Measurements from ENCODE around the gene TMC8.

Gene TMC8

GRCh38 chr17:78154903-78155811 lies 24.6 kb downstream of the TMC8 start:
- no peaks in the 10 kb centered on the region for H3K27me3 ChIP-seq (ENCODE audit: control insufficient read depth, insufficient read depth, low read length, poor library complexity, severe bottlenecking)
- no peaks in the 10 kb centered on the region for H3K4me1 ChIP-seq (ENCODE audit: control insufficient read depth, insufficient read depth, low read length)
- H3K27ac ChIP-seq (ENCODE audit: insufficient read depth, low read depth, low read length, poor library complexity, severe bottlenecking): no peak overlapping the region
- no peaks in the 10 kb centered on the region for H3K36me3 ChIP-seq (ENCODE audit: control insufficient read depth, insufficient read depth, low read length)
- no peaks in the 10 kb centered on the region for H3K9me3 ChIP-seq (ENCODE audit: control insufficient read depth, low read length)
- 91 to 92% methylated on average over 11 of the region's 11 CpGs for WGBS, 2 experiments
- H3K4me3 ChIP-seq (ENCODE audit: insufficient read depth, low read depth, low read length): no peak overlapping the region

- Histone ChIP-seq H3K27me3 (ENCODE audit: control insufficient read depth, insufficient read depth, low read length, poor library complexity, severe bottlenecking) (no peaks in the 10 kb centered on the region), H3K4me3 (ENCODE audit: insufficient read depth, low read depth, low read length) (no peak overlapping the region), H3K36me3 (ENCODE audit: control insufficient read depth, insufficient read depth, low read length) (no peaks in the 10 kb centered on the region), H3K9me3 (ENCODE audit: control insufficient read depth, low read length) (no peaks in the 10 kb centered on the region), H3K4me1 (ENCODE audit: control insufficient read depth, insufficient read depth, low read length) (no peaks in the 10 kb centered on the region), H3K27ac (ENCODE audit: insufficient read depth, low read depth, low read length, poor library complexity, severe bottlenecking) (no peak overlapping the region)
- 91 to 93% methylated on average over 10 of the region's 10 CpGs for WGBS, 2 experiments
Measured at GRCh38 chr17:78159575-78160158, 29.1 kb downstream of the TMC8 start.

- no peak overlapping the region for H3K4me3 ChIP-seq (ENCODE audit: insufficient read depth, low read depth, low read length)
- peaks cover 2% of the 10 kb centered on the region for H3K4me1 ChIP-seq (ENCODE audit: control insufficient read depth, insufficient read depth, low read length)
- WGBS, 2 experiments: 89 to 91% methylated on average over 22 of the region's 22 CpGs
- H3K9me3 ChIP-seq (ENCODE audit: control insufficient read depth, low read length): no peaks in the 10 kb centered on the region
- no peaks in the 10 kb centered on the region for H3K36me3 ChIP-seq (ENCODE audit: control insufficient read depth, insufficient read depth, low read length)
- H3K27me3 ChIP-seq (ENCODE audit: control insufficient read depth, insufficient read depth, low read length, poor library complexity, severe bottlenecking): peaks cover 4% of the 10 kb centered on the region
- no peak overlapping the region for H3K27ac ChIP-seq (ENCODE audit: insufficient read depth, low read depth, low read length, poor library complexity, severe bottlenecking)
Measured at GRCh38 chr17:78163881-78164747, 33.5 kb downstream of the TMC8 start.

- 91 to 95% methylated on average over 16 of the region's 16 CpGs for WGBS, 2 experiments
- peaks cover 4% of the 10 kb centered on the region for H3K27me3 ChIP-seq (ENCODE audit: control insufficient read depth, insufficient read depth, low read length, poor library complexity, severe bottlenecking)
Measured at GRCh38 chr17:78164748-78165607, 34.4 kb downstream of the TMC8 start.

GRCh38 chr17:78166416-78166815 lies 35.8 kb downstream of the TMC8 start:
- WGBS, 2 experiments: 67 to 71% methylated on average over 6 of the region's 6 CpGs
- H3K4me3 ChIP-seq (ENCODE audit: insufficient read depth, low read depth, low read length): no peak overlapping the region
- no peak overlapping the region for H3K27ac ChIP-seq (ENCODE audit: insufficient read depth, low read depth, low read length, poor library complexity, severe bottlenecking)
- no peaks in the 10 kb centered on the region for H3K9me3 ChIP-seq (ENCODE audit: control insufficient read depth, low read length)
- H3K27me3 ChIP-seq (ENCODE audit: control insufficient read depth, insufficient read depth, low read length, poor library complexity, severe bottlenecking): peaks cover 4% of the 10 kb centered on the region
- peaks cover 6% of the 10 kb centered on the region for H3K4me1 ChIP-seq (ENCODE audit: control insufficient read depth, insufficient read depth, low read length)
- H3K36me3 ChIP-seq (ENCODE audit: control insufficient read depth, insufficient read depth, low read length): no peaks in the 10 kb centered on the region

More at GRCh38 chr17:78164748-78165607, 34.4 kb downstream of the TMC8 start:
- Histone ChIP-seq H3K4me3 (ENCODE audit: insufficient read depth, low read depth, low read length) (no peak overlapping the region), H3K9me3 (ENCODE audit: control insufficient read depth, low read length) (no peaks in the 10 kb centered on the region), H3K36me3 (ENCODE audit: control insufficient read depth, insufficient read depth, low read length) (no peaks in the 10 kb centered on the region), H3K4me1 (ENCODE audit: control insufficient read depth, insufficient read depth, low read length) (peaks cover 6% of the 10 kb centered on the region), H3K27ac (ENCODE audit: insufficient read depth, low read depth, low read length, poor library complexity, severe bottlenecking) (no peak overlapping the region)

GRCh38 chr17:78168242-78168902 lies 37.8 kb downstream of the TMC8 start, which contains the start of gene SYNGR2:
Gene SYNGR2, plus strand, starts transcription at chr17:78168581. Its CDS starts 36 bp downstream, at chr17:78168617.
- WGBS, 2 experiments: 1% methylated on average over 84 of the region's 84 CpGs
- peak within 1 kb of the TSS; percentile 62 for H3K4me3 ChIP-seq (ENCODE audit: insufficient read depth, low read depth, low read length)
- peaks cover 17% of the 10 kb centered on the region for H3K4me1 ChIP-seq (ENCODE audit: control insufficient read depth, insufficient read depth, low read length)
- peaks cover 4% of the 10 kb centered on the region for H3K27me3 ChIP-seq (ENCODE audit: control insufficient read depth, insufficient read depth, low read length, poor library complexity, severe bottlenecking)
- no peak within 1 kb of the TSS for H3K27ac ChIP-seq (ENCODE audit: insufficient read depth, low read depth, low read length, poor library complexity, severe bottlenecking)
- H3K36me3 ChIP-seq (ENCODE audit: control insufficient read depth, insufficient read depth, low read length): no peaks in the 10 kb centered on the region
- no peaks in the 10 kb centered on the region for H3K9me3 ChIP-seq (ENCODE audit: control insufficient read depth, low read length)

- Histone ChIP-seq H3K4me3 (ENCODE audit: insufficient read depth, low read depth, low read length) (peak overlapping the region; percentile 62), H3K36me3 (ENCODE audit: control insufficient read depth, insufficient read depth, low read length) (peaks cover 5% of the 10 kb centered on the region), H3K4me1 (ENCODE audit: control insufficient read depth, insufficient read depth, low read length) (peaks cover 17% of the 10 kb centered on the region), H3K27me3 (ENCODE audit: control insufficient read depth, insufficient read depth, low read length, poor library complexity, severe bottlenecking) (peaks cover 4% of the 10 kb centered on the region), H3K27ac (ENCODE audit: insufficient read depth, low read depth, low read length, poor library complexity, severe bottlenecking) (no peak overlapping the region), H3K9me3 (ENCODE audit: control insufficient read depth, low read length) (no peaks in the 10 kb centered on the region)
- WGBS, 2 experiments: 11 to 13% methylated on average over 38 of the region's 38 CpGs
Measured at GRCh38 chr17:78168903-78169793, 38.6 kb downstream of the TMC8 start.

- H3K4me1 ChIP-seq (ENCODE audit: control insufficient read depth, insufficient read depth, low read length): peaks cover 17% of the 10 kb centered on the region
- no peaks in the 10 kb centered on the region for H3K9me3 ChIP-seq (ENCODE audit: control insufficient read depth, low read length)
- H3K27ac ChIP-seq (ENCODE audit: insufficient read depth, low read depth, low read length, poor library complexity, severe bottlenecking): no peak overlapping the region
- peaks cover 7% of the 10 kb centered on the region for H3K36me3 ChIP-seq (ENCODE audit: control insufficient read depth, insufficient read depth, low read length)
- peaks cover 4% of the 10 kb centered on the region for H3K27me3 ChIP-seq (ENCODE audit: control insufficient read depth, insufficient read depth, low read length, poor library complexity, severe bottlenecking)
- no peak overlapping the region for H3K4me3 ChIP-seq (ENCODE audit: insufficient read depth, low read depth, low read length)
- WGBS, 2 experiments: 91 to 92% methylated on average over 31 of the region's 31 CpGs
Measured at GRCh38 chr17:78170692-78171590, 40.4 kb downstream of the TMC8 start.

All from ectodermal cell (in vitro differentiated cells).